Stimulated activated CD4-positive, alpha-beta T cell treated with anti-CD3 and anti-CD28 coated beads, Interleukin-2, amount 100 ng/mL, for 24 hours (primary cell): ENCODE measurements around the gene TSPAN1.

ENCODE experiments used
- DNase-seq, 2 donors: peaks; one replicate each; pipeline ENCODE4 v3.0.0-alpha.2; 2020

The TSPAN1 gene

GRCh38 chr1:46188295-46189030 is 13.6 kb downstream of the TSPAN1 start:
- DNase-seq: no peak

- DNase-seq: no peak
Observed at GRCh38 chr1:46190539-46190938, 15.7 kb downstream of the TSPAN1 start.

- no peak for DNase-seq
Observed at GRCh38 chr1:46191033-46191701, 16.3 kb downstream of the TSPAN1 start.

GRCh38 chr1:46192171-46192570 is 17.3 kb downstream of the TSPAN1 start:
- DNase-seq: no peak

- no peak for DNase-seq
Observed at GRCh38 chr1:46193285-46193684, 18.4 kb downstream of the TSPAN1 start.

DNA sequence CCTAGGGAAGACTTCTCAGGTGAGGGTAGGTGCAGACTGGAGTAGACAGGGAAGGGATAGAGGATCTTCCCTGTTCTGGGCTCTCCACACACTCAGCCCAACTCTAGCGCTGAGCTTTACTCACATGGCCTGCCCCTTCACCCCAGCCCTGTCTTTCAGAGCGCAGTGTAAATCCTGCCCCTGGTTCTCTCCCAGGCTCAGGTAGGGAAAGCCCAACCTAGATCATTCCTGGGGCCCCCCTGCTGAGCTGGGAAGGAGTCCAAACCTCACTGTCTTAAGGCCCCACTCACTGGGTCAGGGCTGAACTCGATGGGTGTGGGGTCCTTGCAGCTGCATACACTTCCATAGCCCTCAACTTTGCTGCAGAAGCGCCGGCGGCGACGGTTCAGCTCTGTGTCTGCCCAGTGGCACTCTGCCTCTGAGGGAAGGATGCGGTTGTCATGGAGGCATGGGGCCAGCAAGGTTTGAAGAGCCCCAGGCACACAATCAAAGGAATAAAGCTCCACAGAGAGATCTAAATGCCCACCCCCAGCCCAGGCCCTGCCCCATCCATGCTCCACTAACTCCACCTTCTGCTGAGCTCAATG is 19.2 kb downstream of the TSPAN1 start:
- DNase-seq: no peak

DNA sequence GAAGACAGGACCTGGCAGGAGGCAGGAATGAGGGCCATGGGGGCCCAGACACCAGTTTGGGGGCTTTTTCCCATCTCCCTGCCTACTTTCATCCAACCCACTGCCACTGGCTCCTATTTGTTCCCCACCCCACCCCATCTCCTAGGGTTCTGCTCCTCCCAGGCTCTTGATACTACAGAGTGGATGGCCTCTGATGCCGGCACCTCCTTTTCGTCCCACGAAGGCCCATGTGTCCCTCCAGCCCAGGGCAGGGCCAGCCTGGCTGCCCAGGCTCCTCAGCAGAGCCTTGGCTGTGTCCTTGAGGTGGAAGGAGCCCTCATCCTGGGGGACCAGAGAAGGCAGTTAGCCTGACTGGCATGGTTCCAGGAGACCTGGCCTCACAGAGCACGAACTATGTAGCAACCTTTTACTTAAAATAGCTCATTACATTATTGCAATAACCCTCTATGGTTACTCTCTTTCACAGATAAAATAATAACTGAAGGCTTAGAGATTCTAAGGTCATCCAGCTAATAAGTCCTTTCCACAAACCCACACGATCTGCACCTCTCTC is 19.8 kb downstream of the TSPAN1 start:
- DNase-seq: no peak

DNA sequence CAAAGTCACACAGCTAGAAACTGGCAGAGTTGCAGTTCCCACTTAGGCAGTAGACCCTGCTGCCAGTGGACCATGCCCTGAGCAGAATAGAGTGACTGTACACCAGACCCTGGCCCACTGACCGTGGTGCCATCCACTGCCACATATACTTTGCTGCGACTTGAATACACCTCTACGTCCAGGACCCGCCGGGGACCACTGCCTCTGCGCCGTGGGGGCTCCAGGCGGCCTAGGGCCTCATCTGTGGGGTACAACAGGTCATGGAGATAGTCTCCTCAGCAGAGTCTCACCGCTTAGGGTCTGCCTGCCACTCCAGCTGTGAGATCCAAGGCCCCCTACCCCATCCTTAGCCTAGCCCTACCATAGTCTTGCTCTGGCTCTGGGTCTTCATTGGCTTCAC is 21.7 kb downstream of the TSPAN1 start:
- DNase-seq: no peak

- no peak for DNase-seq
Observed at GRCh38 chr1:46197560-46197963, 22.7 kb downstream of the TSPAN1 start.

DNA sequence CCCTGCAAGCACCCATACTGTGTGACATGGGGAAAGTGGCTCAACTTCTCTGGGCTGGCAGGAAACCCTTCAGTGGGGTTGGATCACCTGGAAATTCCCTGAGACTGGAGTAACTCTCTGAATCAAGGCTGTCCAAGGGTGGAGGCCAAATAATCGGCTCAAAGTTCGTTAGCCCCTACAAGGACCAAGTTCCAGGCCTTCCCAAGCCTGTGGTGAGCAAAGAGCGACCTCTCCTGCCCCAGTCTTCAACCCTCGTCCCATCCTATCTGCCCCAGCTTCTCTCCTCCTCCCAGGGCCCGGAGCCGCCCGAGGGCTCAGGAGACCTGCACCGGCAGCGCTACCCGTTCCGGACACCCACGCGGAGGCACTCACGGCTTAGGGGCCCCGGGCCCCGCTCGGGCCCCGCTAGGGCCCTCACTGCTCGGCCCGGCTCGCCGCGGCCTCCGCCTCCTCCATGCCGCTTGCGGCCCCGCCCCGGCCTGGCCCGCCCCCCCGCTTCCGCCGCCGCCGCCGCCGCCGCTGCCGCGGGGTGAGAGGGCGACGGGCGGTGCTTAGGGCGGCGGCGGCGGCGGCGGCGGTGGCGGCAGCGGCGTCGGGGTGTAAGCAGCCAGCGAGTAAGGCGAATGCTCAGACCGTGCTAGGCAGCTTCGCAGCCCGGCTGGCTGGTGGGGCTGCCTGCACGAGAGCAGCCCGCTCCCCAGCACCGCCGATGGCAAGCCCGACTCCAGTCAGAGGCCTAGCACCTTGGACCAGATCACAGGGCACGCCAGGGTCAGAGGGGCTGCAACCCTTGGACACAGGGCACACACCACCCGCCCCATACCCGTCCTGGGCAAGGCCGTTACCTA is 23.3 kb downstream of the TSPAN1 start, which contains the start of gene POMGNT1:
POMGNT1 (minus strand) TSS at position 471 of the 848 bp plus-strand sequence. CDS start 613 bp downstream, outside the sequence.
- peak; percentile 77 to 81 for DNase-seq

GRCh38 chr1:46199233-46199749 is 24.4 kb downstream of the TSPAN1 start:
- no peak for DNase-seq

DNA sequence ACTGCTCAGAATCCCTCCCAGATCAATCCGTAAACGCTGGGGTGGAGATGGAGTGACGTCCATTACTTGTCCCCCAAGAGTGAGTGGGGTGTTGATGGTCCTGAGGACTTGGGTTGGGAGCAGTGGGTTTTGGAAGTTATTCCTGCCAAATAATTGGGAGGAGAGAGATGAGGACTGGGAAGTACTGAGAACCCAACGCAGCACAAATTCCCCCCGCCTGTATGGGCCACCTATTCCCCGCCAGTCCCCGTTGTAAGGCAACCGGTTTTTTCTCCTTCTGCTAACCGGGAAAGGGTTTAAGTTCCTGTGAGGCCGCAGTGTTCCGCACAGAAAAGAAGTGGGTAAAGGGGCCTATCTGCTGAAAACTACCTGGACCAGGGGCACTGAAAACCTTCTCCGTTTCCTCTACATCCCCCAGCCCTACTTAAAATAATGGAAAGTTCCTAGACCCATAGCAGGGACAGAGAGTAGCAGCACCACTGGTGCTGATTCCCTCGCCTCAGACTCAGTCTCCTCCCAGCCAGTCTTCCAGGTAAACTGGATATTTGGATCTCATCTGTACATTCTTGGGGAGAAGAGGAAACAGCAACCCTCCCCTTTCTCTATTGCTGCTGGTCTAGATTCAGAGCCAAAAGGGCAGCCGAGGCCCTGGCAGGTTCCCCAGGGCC is 29.0 kb downstream of the TSPAN1 start:
- DNase-seq: no peak

DNA sequence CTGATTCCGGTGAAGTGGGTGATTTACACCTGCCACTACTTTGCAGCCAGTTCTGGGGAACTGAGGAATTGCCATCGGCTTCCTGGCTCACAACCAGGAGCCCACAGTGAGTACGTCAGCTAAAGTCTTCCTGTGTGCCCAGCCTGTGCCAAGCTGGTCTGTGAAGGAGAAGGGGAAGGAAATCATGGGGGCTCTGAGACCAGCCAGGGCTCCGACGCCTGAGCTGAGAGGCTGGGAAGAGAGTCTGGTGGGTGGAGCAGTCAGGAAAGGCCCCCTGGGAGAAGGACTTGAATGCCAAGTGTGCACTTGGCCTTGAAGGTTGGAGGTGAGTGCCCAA is 29.5 kb downstream of the TSPAN1 start:
- no peak for DNase-seq

DNA sequence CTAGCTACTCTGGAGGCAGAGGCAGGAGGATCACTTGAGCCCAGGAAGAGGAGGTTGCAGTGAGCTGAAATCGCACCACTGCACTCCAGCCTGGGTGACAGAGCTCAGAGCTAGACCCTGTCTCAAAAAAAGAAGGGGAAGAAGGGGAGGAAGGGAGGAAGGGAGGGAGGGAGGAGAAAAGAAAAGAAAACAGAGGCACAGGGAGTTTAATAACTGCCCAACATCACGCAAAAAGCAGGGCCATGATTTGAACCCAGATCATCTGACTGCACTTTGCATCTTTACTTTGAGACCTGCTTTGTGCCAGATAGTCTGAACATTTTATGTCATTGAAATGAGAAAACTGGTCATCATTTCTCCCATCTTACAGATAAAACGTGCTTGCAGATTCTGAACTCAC is 30.3 kb downstream of the TSPAN1 start:
- no peak for DNase-seq

GRCh38 chr1:46205791-46206190 is 30.9 kb downstream of the TSPAN1 start:
- DNase-seq: no peak

GRCh38 chr1:46206399-46206798 is 31.5 kb downstream of the TSPAN1 start:
- no peak for DNase-seq

- no peak for DNase-seq
Observed at GRCh38 chr1:46210561-46210960, 35.7 kb downstream of the TSPAN1 start.

- no peak for DNase-seq
Observed at GRCh38 chr1:46211051-46211450, 36.2 kb downstream of the TSPAN1 start.

DNA sequence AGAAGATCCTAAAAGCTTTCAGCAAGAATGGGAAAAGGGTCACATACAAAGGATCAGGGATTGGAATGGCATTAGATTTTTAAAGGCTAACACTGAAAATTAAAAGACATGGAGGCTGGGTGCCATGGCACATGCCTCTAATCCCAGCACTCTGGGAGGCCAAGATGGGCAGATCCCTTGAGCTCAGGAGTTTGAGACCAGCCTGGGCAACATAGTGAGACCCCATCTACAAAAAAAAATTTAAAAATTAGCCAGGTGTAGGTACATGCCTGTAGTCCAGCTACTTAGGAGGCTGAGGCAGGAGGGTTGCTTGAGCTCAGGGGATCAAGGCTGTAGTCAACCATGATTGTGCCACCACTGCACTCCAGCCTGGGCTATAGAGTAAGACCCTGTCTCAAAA is 40.6 kb downstream of the TSPAN1 start:
- no peak for DNase-seq

DNA sequence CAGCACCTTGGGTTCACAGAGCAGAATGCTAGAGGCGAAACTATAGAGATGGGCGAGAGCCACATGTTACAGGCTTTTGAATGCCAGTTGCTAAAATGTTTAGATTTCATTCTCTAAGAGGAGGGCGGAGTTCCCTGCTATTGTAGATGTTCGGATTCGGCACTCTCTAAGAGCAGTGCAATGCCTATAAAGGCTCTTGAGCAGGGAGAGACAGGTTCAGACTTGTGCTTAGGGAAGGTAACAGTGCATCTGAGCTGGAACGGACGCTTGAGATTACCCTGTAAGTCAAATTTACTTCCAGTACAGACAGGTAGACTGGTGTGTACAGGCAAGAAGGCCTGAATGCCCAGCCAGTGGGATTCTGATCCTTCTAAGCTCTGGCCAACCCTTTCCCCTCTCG is 43.6 kb downstream of the TSPAN1 start:
- no peak for DNase-seq

GRCh38 chr1:46219551-46220520 is 44.9 kb downstream of the TSPAN1 start:
- DNase-seq: no peak
